IMR-90 (cell line): ENCODE results near the gene ITCH.

Source experiments
- ELK1 ChIP-seq: fragments of 150-350 bp; IDR thresholded peaks from 2 replicates; pipeline ENCODE4 v1.6.1; 2016; ENCODE audit warnings: low read depth, mild to moderate bottlenecking, low read length, moderate library complexity, borderline replicate concordance
- POLR2A ChIP-seq: IDR thresholded peaks from 2 replicates; pipeline ENCODE4 v1.6.1; 2012; ENCODE audit warnings: mild to moderate bottlenecking, low read depth, low read length
- RFX5 ChIP-seq: IDR thresholded peaks from 2 replicates; pipeline ENCODE4 v1.8.0; 2012; ENCODE audit warnings: low read depth, mild to moderate bottlenecking, low read length, moderate library complexity
- TF ChIP-seq, protein P1 (sequence below): conservative IDR thresholded peaks from 2 replicates; pipeline ENCODE4 v1.5.1; 2012; ENCODE audit warnings: mild to moderate bottlenecking, low read depth, low read length, improper control_type of control experiment

DNA sequence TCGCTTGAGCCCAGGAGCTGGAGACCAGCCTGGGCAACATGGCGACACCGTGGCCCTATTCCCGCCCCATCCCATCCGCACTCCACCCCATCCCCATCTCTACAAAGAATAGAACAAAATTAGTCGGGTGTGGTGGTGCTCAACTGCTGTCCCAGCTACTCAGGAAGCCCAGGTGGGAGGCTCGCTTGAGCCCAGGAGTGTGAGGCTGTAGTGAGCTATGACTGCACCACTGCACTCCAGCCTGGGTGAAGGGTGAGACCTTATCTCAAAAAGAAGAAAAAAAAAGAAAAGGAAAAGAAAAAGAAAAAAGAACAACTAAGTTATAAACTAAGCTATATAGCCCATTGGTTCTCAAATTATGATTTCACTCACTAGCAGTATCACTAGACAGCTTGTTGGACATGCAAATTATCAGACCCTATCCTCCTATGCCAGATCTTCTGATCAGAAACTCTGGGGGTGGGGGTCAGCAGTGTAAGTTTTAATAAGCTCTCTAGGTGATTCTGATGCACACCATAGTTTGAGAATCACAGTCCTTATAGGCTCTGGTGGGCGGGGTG lies 491 bp upstream of the ITCH start:
- no peak for TF ChIP-seq ELK1
- no peak for TF ChIP-seq RFX5
- TF ChIP-seq, protein P1, sequence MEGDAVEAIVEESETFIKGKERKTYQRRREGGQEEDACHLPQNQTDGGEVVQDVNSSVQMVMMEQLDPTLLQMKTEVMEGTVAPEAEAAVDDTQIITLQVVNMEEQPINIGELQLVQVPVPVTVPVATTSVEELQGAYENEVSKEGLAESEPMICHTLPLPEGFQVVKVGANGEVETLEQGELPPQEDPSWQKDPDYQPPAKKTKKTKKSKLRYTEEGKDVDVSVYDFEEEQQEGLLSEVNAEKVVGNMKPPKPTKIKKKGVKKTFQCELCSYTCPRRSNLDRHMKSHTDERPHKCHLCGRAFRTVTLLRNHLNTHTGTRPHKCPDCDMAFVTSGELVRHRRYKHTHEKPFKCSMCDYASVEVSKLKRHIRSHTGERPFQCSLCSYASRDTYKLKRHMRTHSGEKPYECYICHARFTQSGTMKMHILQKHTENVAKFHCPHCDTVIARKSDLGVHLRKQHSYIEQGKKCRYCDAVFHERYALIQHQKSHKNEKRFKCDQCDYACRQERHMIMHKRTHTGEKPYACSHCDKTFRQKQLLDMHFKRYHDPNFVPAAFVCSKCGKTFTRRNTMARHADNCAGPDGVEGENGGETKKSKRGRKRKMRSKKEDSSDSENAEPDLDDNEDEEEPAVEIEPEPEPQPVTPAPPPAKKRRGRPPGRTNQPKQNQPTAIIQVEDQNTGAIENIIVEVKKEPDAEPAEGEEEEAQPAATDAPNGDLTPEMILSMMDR = no peak
- no peak for TF ChIP-seq POLR2A
